ENCODE data around the gene CD4.
"Not testable (repeated sequence)": the region's sequence is repeated elsewhere in the genome, so short reads cannot be mapped to it uniquely, and the experiment has no call there.

Gene CD4

GRCh38 chr12:6867413-6868210 is 78.3 kb downstream of the CD4 start, which contains the start of gene TPI1:
TPI1 (plus strand) TSS chr12:6867531; CDS start chr12:6867567, 36 bp downstream.
- peak within 1 kb of the TSS; percentile 99 for H3K27ac ChIP-seq (ENCODE audit: low read depth, low read length)
- H3K4me1 ChIP-seq (ENCODE audit: control insufficient read depth, insufficient read depth, low read length) = peaks cover 20% of the 10 kb centered on the region
- H3K9ac ChIP-seq (ENCODE audit: low read length) = peak within 1 kb of the TSS; percentile 97
- H3K36me3 ChIP-seq (ENCODE audit: control insufficient read depth, insufficient read depth, low read length) = peaks cover 29% of the 10 kb centered on the region
- H3K27me3 ChIP-seq (ENCODE audit: control insufficient read depth, insufficient read depth, low read length) = no peaks in the 10 kb centered on the region
- H3K4me3 ChIP-seq (ENCODE audit: low read length) = peak within 1 kb of the TSS; percentile 80

GRCh38 chr12:6868211-6869048 is 79.1 kb downstream of the CD4 start:
- Histone ChIP-seq H3K36me3 (ENCODE audit: control insufficient read depth, insufficient read depth, low read length) (peaks cover 24% of the 10 kb centered on the region), H3K4me1 (ENCODE audit: control insufficient read depth, insufficient read depth, low read length) (peaks cover 20% of the 10 kb centered on the region)

GRCh38 chr12:6869049-6870021 is 80.0 kb downstream of the CD4 start:
- peak overlapping the region; percentile 74 for H3K4me3 ChIP-seq (ENCODE audit: low read length)
- no peak overlapping the region for H3K9ac ChIP-seq (ENCODE audit: low read length)
- H3K36me3 ChIP-seq (ENCODE audit: control insufficient read depth, insufficient read depth, low read length) = peaks cover 24% of the 10 kb centered on the region
- no peak overlapping the region for H3K27ac ChIP-seq (ENCODE audit: low read depth, low read length)
- H3K4me1 ChIP-seq (ENCODE audit: control insufficient read depth, insufficient read depth, low read length) = peaks cover 23% of the 10 kb centered on the region
- no peaks in the 10 kb centered on the region for H3K27me3 ChIP-seq (ENCODE audit: control insufficient read depth, insufficient read depth, low read length)

More at GRCh38 chr12:6868211-6869048, 79.1 kb downstream of the CD4 start:
- Histone ChIP-seq H3K27me3 (ENCODE audit: control insufficient read depth, insufficient read depth, low read length) (no peaks in the 10 kb centered on the region), H3K4me3 (ENCODE audit: low read length) (peak overlapping the region; percentile 74), H3K9ac (ENCODE audit: low read length) (peak overlapping the region; percentile 76), H3K27ac (ENCODE audit: low read depth, low read length) (peak overlapping the region; percentile 99)

- peaks cover 23% of the 10 kb centered on the region for H3K4me1 ChIP-seq (ENCODE audit: control insufficient read depth, insufficient read depth, low read length)
- H3K9ac ChIP-seq (ENCODE audit: low read length); H3K27me3 ChIP-seq (ENCODE audit: control insufficient read depth, insufficient read depth, low read length); H3K27ac ChIP-seq (ENCODE audit: low read depth, low read length); H3K4me3 ChIP-seq (ENCODE audit: low read length): not testable (repeated sequence)
- H3K36me3 ChIP-seq (ENCODE audit: control insufficient read depth, insufficient read depth, low read length) = peaks cover 19% of the 10 kb centered on the region
Measured at GRCh38 chr12:6870304-6870703, 81.0 kb downstream of the CD4 start.

Data from rectal smooth muscle tissue (tissue), 1 donor.